Measurements from ENCODE around the gene C19orf25.
A peak's percentile ranks its signal among the peaks of the same experiment; 100 is the strongest.

Gene C19orf25

DNA sequence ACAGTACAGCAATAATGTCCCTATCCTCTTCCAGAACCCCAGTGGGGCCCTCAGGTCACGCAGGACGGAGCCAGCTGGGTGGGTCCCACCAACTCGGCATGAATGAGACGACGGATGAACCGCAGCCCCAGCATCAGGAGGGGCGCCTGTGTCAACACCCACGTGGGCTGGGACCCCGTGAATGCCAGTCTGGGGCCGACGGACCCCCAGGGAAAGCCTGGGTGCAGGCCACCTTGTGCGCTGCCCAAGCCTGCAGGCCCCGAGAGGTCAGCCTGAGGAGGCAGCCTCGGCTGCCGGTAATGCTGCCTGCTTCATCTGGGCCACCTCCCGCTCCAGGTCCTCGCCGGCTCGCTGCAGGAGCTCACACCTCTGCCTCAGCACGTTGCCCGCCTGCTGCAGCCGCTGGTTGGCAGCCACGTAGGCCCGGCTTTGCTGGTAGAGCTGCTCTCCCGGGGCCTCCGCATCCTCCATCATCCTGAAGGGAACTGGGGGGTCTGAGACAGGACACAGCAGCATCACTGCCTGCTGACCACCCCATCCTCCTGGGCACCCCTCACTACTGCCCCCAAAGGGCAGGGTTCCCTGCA lies 4.2 kb downstream of the C19orf25 start:
- no peak for DNase-seq

DNA sequence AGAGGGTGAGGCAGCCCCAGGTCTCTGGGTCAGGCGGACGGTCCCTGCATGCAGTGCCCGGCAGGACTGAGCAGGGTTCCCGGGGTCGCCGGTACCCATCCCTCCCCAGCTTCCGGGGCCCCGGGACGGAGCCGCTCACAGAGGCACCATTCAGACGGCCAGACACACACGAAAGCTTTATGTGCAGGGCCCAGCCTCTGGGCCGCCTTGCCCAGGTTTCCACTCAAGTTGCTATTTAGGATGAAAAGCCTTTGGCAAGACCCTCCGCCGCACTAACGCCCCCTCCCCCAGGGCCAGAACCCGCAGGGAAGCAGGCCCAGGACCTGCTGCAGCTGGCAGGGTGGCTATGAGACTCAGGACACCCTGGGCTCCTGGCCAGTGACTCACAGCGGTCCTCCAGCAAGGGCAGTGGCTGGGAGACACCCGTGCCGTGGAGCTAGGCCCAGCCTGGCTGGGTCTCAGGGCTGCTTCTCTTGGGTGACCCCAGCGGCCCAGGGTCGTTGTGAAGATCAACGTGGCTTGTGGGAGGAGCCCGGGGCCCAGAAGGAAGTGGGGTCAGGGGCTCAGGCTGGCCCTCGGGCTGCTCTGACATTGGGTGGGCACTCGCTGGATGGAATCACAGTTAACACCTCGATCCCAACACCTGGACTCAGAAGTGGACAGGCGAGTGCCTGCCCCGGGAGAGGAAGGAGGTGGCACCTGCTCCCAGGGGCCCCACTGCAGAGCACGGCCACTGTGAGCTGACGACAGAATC lies 4.8 kb downstream of the C19orf25 start:
- DNase-seq: no peak

DNA sequence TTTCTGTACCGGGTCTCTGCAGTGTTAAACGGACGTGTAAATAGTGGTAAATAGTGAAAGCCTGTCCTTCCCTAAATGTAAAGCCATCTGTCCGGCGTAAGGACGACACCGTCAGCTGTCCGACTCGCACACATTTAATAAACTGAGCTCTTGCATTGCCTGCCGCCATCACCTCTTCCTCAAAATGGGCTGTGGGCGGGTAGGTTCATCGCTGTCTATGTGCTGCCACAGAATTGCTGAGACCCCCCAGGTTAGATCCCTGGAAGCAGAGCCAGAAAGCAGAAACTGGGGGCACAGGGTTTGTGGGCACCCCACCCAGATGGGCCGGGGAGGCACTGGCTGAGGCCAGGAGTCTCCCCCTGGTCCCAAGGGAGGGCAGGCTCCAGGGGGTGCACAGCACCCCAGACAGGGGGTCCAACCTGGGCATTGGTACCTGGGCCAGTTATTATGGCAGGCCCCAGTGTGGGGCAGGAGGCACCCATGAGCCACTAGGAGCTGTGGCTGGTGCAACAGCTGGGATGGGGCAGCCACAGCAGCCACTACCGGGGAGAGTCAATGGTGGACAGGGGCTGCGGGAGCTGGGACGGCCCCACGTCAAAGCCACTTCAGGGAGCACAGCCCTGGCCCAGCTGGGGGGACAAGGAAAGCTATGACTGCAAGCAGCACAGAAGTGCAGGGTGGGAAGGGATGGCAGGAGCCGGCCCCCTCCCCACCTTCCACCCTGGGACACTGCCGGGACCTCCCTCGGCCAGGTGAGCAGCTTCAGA lies 5.7 kb downstream of the C19orf25 start:
- DNase-seq: no peak

DNA sequence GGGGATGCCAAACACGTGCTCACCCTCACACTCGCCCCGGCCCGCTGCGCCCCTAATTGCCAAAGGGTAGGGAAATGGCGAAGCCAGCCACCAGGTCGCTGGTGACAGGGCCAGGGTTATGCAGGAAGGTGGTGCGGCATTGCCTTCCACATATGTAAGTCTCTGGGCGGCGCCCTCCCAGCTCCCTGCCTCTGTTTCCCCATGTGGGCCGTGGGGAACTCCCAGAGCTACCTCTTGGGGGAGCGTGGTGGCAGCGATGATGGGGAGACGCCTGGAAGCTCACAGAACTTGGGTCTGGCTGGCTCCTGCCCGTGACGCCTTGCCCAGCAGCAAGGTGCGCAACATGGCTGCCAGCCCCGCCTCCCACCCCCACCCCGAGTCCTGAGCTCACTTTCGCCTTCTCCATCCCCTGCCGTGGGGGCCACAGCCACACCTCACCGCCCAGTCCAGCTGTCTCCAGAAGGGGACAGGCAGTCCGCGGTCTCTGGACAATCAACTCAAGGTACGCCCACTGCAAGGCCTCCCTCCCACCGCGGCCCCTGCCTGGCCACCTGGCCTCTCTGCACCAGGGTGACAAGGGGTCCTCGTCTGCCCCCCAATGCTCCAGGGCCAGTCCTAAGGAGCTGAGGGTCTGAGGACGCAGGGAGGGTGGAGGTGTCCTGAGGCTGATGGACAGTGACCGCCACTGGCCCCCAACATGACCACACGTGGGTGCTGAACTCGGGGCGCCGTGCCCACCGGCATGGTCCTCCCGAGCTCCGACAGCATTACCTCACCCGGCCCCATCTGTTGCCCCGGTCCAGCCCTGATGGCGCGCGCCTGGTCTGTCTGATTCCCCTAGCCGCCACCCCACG lies 6.6 kb downstream of the C19orf25 start:
- no peak for DNase-seq

DNA sequence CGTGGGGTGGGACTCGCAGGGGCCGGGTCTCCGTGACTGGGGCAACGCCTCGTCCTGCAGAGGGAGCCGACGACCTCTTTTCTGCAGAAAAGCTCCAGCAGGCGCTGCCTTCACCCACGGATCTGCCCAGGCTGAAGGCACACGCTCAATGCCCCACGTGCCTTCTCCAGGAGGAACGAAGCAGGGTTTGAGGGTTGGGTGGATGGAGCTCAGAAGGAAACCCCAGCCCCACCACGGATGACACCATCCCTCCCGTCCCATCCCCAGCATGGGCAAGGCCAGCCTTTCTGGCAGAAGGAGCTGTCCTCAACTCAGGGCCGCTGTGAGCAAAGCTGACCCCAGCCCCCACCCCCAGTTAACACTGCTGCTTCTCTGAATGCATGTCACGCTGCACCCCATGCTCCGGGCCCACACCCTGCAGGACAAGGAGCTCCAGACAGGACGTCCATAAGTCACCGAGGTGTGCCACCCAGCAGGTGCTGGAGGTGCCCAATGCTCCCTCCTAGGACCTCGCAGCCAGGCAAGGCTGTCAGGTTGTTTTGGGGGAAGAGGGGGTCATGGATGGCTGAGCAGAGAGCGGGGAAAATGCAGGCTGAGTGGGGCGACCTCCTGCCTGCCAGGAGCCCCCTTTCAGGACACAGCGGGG lies 7.4 kb downstream of the C19orf25 start:
- no peak for DNase-seq

DNA sequence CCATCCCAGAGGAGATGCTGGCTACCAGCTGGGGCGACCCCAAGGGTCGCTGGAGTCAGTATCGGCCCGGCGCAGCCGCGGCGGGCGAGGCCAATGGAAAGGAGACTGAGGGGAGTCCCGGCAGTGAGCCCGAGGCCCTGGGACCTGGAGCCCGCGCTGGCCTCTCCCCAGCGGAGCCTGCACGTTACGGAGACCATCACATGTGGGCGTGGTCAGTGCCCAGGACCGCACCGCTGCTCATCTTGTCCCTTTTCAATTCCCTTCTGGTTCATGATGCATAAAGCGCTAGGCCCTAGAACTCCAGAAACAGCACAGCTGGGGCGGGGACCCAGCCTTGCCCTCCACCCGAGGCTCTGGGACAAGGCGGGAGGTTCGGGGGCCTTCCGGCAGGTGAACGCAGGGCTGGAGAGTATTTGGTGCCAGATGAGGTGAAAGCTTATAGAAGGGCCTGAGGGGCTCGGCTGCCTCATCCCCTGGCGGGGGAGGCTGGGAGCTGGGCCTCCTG lies 8.0 kb downstream of the C19orf25 start:
- no peak for DNase-seq

DNA sequence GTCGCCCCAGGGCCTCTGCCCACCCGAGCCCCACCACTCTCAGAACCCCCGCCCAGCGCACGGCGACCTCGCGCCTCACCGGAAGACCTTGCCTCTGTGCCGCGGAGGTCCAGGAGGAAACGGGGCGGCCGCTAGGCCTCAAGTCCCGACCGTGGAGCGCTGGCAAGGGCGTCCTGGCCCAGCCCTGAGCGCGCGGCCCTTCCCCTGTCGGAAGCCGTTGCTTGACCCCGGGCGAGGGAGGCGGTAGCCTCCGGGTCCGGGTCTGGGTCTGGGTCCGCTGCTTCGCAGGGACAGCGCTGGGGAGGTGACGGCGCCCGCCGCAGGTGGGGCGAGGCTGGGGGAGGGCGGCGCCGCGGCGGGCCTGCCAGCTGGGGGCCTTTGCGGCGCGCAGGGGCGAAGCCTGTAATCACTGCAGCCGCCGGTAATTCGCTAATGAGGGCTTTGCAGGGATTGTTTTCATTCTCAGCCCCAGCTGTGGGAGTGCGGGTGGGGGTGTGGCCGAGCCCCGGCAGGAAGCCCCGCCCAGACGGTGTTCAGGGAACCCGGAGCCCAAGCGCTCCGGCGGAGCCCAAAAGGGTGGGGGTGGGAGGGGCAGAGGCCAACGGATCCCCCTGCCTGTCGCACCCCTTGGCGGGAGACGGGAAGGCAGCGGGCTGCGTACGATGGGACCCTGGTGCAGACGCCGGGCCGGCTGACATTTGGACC lies 8.6 kb downstream of the C19orf25 start:
- no peak for DNase-seq

DNA sequence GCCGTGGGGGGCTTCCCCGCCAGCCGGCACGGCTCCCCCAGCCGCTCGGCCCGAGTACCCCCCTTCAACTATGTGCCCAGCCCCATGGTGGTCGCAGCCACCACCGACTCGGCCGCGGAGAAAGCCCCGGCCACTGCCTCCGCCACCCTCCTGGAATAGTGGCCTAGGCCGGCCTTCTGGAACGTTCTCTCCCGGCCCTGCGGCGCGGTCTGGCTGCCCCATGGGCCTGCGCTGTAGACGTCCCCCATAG lies 9.0 kb downstream of the C19orf25 start:
- no peak for DNase-seq

DNA sequence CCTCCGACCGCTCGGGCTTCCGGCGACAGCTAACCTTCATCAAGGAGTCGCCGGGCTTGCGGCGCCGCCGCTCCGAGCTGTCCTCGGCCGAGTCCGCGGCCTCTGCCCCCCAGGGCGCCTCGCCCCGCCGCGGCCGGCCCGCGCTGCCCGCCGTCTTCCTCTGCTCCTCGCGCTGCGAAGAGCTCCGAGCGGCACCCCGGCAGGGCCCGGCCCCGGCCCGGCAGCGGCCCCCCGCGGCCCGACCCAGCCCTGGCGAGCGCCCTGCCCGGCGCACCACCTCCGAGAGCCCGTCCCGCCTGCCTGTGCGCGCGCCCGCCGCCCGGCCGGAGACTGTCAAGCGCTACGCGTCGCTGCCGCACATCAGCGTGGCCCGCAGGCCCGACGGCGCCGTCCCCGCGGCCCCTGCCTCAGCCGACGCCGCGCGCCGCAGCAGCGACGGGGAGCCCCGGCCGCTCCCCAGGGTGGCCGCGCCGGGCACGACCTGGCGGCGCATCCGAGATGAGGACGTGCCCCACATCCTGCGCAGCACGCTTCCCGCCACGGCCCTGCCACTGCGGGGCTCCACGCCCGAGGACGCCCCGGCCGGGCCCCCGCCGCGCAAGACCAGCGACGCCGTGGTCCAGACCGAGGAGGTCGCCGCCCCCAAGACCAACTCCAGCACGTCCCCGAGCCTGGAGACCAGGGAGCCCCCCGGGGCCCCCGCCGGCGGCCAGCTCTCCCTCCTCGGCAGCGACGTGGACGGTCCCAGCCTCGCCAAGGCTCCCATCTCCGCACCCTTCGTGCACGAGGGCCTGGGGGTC lies 9.6 kb downstream of the C19orf25 start:
- DNase-seq: no peak

DNA sequence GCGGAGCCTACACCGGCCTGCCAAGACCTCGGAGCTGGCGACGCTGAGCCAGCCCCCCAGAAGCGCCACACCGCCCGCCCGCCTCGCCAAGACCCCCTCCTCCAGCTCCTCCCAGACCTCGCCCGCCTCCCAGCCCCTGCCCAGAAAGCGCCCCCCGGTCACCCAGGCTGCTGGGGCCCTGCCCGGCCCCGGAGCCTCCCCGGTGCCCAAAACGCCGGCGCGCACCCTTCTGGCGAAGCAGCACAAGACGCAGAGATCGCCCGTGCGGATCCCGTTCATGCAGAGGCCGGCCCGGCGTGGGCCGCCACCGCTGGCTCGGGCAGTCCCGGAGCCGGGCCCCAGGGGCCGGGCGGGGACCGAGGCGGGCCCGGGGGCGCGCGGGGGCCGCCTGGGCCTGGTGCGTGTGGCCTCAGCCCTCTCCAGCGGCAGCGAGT lies 10.2 kb downstream of the C19orf25 start:
- DNase-seq: no peak

DNA sequence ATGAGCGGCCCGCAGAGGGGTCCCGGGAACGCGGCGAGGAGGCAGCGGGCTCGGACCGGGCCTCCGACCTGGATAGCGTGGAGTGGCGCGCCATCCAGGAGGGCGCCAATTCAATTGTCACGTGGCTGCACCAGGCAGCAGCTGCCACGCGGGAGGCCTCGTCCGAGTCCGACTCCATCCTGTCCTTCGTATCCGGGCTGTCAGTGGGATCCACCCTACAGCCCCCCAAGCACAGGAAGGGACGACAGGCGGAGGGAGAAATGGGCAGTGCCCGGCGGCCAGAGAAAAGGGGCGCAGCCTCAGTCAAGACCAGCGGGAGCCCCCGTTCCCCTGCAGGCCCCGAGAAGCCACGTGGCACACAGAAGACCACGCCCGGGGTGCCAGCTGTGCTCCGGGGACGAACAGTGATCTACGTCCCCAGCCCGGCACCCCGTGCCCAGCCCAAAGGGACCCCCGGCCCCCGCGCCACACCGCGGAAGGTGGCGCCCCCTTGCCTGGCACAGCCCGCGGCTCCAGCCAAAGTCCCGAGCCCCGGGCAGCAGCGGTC lies 10.7 kb downstream of the C19orf25 start:
- DNase-seq: no peak

DNA sequence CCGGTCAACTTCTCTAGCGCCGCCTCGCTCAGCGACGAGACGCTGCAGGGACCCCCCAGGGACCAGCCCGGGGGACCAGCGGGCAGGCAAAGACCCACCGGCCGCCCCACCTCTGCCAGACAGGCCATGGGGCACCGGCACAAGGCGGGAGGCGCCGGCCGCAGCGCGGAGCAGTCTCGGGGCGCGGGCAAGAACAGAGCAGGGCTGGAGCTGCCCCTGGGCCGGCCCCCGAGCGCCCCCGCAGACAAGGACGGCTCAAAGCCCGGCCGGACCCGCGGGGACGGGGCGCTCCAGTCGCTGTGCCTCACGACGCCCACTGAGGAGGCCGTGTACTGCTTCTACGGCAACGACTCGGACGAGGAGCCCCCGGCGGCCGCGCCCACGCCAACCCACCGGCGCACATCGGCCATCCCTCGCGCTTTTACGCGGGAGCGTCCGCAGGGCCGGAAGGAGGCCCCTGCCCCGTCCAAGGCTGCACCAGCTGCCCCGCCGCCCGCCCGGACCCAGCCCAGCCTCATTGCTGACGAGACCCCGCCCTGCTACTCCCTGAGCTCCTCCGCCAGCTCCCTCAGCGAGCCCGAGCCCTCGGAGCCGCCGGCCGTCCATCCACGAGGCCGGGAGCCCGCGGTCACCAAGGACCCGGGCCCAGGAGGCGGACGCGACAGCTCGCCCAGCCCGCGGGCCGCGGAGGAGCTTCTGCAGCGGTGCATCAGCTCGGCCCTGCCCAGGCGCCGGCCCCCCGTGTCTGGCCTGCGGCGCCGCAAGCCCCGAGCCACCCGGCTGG lies 11.3 kb downstream of the C19orf25 start:
- DNase-seq: no peak

DNA sequence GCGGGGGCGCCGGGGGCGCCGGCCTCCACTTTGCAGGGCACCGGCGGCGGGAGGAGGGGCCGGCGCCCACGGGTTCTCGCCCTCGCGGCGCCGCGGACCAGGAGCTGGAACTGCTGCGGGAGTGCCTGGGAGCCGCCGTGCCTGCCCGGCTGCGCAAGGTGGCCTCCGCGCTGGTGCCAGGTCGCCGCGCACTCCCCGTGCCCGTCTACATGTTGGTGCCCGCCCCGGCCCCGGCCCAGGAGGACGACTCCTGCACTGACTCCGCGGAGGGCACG lies 11.9 kb downstream of the C19orf25 start:
- DNase-seq: no peak

DNA sequence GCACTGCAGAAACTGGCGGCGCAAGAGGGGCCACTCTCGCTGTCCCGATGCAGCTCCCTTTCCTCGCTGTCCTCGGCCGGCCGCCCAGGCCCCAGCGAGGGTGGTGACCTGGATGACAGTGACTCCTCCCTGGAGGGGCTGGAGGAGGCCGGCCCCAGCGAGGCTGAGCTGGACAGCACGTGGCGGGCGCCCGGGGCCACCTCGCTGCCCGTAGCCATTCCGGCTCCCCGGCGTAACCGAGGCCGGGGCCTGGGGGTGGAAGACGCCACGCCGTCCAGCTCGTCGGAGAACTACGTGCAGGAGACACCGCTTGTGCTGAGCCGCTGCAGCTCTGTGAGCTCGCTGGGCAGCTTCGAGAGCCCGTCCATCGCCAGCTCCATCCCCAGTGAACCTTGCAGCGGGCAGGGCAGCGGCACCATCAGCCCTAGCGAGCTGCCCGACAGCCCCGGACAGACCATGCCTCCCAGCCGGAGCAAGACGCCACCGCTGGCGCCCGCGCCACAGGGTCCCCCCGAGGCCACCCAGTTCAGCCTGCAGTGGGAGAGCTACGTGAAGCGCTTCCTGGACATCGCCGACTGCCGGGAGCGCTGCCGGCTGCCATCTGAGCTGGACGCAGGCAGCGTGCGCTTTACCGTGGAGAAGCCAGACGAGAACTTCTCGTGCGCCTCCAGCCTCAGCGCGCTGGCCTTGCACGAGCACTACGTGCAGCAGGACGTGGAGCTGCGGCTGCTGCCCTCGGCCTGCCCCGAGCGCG lies 12.4 kb downstream of the C19orf25 start:
- no peak for DNase-seq

DNA sequence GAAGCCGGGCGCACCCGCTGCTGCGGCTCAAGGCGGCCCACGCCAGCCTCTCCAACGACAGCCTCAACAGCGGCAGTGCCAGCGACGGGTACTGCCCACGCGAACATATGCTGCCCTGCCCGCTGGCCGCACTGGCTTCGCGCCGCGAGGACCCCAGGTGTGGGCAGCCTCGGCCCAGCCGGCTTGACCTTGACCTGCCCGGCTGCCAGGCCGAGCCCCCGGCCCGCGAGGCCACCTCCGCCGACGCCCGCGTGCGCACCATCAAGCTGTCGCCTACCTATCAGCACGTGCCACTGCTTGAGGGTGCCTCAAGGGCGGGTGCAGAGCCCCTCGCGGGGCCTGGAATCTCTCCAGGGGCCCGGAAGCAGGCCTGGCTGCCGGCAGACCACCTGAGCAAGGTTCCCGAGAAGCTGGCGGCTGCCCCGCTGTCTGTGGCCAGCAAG lies 13.0 kb downstream of the C19orf25 start:
- DNase-seq: no peak

DNA sequence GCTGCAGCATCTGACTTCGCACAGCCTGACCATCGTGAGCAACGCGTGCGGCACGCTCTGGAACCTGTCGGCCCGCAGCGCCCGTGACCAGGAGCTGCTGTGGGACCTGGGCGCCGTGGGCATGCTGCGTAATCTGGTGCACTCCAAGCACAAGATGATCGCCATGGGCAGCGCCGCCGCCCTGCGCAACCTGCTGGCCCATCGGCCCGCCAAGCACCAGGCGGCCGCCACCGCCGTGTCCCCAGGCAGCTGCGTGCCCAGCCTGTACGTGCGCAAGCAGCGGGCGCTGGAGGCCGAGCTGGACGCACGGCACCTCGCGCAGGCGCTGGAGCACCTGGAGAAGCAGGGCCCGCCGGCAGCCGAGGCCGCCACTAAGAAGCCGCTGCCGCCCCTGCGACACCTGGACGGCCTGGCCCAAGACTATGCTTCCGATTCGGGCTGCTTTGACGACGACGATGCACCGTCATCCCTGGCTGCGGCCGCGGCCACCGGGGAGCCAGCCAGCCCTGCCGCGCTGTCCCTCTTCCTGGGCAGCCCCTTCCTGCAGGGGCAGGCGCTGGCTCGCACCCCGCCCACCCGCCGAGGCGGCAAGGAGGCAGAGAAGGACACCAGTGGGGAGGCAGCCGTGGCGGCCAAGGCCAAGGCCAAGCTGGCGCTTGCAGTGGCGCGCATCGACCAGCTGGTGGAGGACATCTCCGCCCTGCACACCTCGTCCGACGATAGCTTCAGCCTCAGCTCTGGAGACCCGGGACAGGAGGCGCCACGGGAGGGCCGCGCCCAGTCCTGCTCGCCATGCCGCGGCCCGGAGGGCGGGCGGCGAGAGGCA lies 13.6 kb downstream of the C19orf25 start:
- DNase-seq: peak; percentile 36

DNA sequence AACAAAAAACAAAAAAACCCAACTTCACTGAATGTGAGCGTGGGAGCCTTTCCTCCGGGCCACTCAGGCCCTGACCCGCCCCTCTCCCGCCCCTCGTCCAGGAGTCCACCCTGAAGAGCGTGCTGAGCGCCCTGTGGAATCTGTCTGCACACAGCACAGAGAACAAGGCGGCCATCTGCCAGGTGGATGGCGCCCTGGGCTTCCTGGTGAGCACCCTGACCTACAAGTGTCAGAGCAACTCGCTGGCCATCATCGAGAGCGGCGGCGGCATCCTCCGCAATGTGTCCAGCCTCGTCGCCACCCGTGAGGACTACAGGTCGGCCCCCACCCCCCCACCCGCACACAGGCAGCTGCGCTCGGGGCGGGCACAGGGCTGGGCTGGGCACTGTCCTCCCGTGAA lies 17.2 kb downstream of the C19orf25 start:
- DNase-seq: no peak

Data from fibroblast of upper back skin (primary cell).